GM10266 (cell line): ENCODE data around the gene MAP6D1.

Experiments
- DNase-seq: peaks from one replicate; pipeline ENCODE4 v3.0.0; 2012; ENCODE audit errors: extremely low spot score
- TF ChIP-seq, protein P1 (sequence below): IDR thresholded peaks from 2 replicates; pipeline ENCODE4 v1.5.1; 2012; ENCODE audit warnings: mild to moderate bottlenecking, low read depth; ENCODE audit not compliant: control insufficient read depth, insufficient read depth; ENCODE audit errors: missing control alignments

The MAP6D1 gene

DNA sequence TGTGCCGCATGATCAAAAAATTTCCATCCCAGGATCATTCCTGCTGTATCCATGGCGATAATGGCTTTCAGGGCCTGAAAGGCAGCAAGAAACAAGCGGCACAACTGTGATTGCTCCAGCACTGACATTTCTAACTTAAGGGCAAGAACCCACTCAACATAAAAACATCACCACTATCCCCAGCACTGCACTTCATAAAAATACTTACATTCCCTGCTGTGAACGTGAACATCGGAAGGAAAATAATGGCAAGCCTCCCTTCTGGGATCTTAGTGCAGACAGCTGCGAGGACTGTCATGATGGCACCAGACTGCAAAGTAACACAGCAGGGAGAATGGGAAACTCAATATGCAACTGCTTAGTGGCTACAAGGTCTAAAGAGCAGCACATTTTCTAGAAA, 8.1 kb upstream of the MAP6D1 start:
- TF ChIP-seq, protein P1, sequence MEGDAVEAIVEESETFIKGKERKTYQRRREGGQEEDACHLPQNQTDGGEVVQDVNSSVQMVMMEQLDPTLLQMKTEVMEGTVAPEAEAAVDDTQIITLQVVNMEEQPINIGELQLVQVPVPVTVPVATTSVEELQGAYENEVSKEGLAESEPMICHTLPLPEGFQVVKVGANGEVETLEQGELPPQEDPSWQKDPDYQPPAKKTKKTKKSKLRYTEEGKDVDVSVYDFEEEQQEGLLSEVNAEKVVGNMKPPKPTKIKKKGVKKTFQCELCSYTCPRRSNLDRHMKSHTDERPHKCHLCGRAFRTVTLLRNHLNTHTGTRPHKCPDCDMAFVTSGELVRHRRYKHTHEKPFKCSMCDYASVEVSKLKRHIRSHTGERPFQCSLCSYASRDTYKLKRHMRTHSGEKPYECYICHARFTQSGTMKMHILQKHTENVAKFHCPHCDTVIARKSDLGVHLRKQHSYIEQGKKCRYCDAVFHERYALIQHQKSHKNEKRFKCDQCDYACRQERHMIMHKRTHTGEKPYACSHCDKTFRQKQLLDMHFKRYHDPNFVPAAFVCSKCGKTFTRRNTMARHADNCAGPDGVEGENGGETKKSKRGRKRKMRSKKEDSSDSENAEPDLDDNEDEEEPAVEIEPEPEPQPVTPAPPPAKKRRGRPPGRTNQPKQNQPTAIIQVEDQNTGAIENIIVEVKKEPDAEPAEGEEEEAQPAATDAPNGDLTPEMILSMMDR = no peak
- DNase-seq = no peak

DNA sequence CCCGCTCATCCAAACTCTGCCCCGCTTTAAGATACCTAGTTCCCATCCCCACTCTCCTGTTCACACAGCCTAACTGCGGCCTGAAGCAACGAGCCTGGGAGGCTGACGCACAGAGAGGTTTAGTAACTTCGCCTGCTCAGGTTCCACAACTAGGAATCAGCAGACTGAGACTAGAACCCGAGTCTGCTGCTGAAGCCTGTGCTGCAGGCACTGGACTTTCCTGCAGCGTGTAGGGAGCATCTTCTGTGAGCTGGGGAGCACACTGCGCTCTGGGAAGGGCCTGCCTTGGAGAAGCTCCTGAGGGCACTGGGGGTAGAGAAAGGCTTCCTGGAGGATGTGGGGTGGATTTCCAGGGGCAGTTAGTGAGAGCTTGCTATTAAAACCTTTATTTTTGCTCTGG, 4.8 kb upstream of the MAP6D1 start:
- TF ChIP-seq, protein P1 = no peak
- DNase-seq = no peak

DNA sequence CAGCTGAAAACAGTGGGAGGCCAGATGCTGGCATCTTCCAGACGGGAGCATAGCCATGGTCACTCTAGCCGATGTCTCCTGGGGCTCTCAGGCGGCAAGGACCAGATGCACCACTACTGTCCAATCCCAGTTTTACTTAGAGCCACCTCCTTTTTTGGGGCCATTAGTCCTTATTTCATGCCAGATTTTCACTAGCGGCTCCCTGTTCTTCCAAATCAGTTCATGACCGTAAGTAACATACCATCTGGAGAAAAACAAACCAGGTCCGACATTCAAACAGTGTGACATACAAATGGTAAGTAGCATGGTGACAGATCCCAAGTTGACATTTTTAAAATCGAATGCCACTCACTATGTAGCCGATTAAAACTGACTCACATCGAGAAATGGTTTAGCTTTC, 4.1 kb upstream of the MAP6D1 start:
- TF ChIP-seq, protein P1 = no peak
- no peak for DNase-seq

DNA sequence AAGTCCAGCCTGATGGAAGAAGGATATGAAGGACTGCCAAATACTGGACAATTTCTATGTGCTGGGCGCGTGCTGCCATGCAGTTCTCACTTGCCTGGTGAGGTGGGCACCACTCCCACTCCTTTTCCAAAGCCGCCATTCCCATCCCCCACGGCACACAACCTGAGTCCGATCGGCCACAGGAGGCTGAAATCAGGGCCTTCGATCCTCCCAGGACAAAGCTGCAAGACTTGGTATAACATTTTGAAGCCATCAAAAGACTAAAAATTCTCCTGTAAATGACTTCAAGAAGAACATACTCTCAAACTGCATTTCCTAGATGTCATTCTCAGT, 3.1 kb upstream of the MAP6D1 start:
- DNase-seq = no peak
- TF ChIP-seq, protein P1 = no peak

DNA sequence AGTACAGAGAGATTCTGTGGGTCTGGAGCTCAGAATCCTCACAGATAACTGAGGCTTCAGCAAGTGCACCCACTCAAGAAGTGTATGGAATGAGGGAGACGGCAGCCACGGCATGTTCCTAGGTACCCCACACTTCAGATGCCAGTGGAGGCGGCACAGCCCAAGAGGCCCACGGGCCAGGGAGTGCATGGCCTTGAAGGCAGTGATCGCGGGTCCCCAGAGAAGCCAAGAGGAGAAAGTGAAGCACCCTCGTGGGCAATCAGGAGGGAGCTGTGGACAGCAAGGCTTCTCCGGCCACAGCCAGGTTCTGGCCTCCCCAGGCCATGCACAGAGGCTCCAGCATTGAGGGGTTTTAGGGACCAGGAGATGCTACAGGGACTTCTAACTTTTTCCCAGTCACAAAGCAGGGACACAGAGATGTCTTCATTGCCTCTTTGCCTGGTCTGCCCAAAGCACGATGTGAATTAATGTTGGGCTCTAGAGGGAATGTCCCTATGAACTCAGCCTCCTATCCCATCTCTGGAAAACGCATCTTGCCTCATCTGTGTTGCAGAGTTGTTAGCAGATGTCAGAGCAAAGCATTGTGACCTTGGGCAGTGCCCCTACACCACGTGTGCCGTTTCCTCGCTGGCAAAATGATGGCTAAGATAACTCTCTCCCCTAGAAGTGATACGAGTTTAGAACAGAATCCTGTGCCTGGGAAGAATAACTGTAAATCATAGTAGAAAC, 2.6 kb upstream of the MAP6D1 start:
- no peak for DNase-seq
- TF ChIP-seq, protein P1 = no peak

DNA sequence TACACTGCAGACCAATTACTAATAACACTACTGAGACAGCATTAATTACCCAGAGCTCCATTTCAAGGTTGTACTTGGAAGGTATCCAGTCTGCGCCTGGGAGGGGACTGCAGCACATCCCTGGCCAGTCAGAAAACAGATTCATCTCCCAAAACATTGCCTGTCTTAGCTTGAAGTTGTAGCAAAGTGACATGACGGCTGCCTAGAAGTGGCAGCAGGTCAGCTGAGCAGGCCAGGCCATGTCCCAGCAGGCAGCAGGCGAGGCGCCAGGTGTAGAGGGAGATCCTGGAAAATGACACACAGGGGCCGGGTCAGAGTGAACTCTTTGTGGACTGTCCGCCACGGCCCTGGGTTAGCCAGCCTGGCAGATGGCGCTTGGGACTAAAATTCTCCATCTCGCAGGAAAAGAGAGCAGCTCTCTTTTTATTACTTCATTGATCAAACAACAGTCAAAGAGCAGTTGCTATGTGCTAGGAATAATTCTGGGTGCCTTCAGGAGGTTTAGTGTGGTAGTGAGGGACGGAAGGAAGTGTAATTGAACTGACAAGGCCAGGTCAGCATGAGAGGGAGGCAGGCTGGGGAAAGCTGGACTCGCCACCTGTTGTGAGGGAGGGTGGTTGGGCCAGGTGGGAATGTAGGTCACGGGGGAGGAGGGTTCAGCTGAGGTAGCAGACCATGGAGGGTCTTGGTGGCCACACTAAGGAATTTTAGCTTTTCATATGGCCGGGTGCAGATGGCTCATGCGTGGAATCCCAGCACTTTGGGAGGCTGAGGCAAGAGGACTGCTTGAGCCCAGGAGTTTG, 1.3 kb upstream of the MAP6D1 start:
- TF ChIP-seq, protein P1 = no peak
- DNase-seq = no peak

DNA sequence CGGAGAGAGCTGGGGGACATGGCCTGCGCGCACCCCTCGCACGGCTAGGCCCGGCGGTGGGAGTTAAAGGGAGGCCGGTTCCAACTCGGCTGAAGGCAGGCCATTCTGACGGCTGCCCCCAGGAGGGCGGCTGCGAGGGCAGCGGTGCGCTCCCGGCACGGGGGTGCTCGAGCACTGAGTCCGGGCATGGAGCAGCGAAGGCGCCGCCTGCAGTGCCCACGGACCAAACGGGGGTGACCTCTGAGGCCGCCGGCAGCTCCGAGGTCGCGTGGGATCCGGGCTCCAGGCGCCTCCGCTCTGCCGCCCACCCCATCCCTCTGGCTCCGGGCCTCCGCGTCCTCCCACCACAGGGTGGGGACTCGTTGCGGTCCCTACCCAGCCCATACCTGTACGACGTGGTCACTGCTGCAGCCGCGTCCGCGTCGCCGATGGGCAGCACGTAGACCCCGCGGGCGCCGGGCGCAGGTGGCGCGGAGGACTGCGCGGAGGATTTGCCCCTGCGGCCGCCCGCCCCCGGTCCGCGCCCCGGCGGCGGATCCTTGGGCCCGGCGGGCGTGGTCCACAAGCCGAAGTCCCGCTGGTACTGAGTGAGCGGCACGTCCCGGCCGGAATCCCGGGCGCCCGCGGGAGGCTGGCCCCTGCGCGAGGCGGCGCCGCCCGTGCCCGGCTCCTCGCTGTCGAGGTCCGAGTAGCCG, 469 bp downstream of the MAP6D1 start:
- peak; percentile 72 for DNase-seq
- TF ChIP-seq, protein P1 = no peak
